SJSA1 (cell line): ENCODE results near the gene MCRIP1. TPM values are rescaled to one million over a fixed set of nuclear protein-coding genes. Genes with fewer than 3 reads are reported as not detected.

Experiments
- DNase-seq, 2 experiments: peaks; one replicate each; pipeline ENCODE4 v3.0.0-alpha.2; 2015 to 2020; ENCODE audit warnings: low spot score in 2 of 2, low read depth in 1 of 2
- H3K27ac ChIP-seq: fragments of 250-450 bp; sonication (Bioruptor Pico); 2 replicates; pipeline ENCODE4 v1.5.1; 2020; ENCODE audit warnings: mild to moderate bottlenecking, moderate library complexity
- H3K27me3 ChIP-seq: fragments of 250-450 bp; sonication (Bioruptor Pico); replicated peaks from 2 replicates; pipeline ENCODE4 v1.5.1; 2020; ENCODE audit warnings: mild to moderate bottlenecking, moderate library complexity
- H3K36me3 ChIP-seq: fragments of 250-450 bp; sonication (Bioruptor Pico); 2 replicates; pipeline ENCODE4 v1.5.1; 2020; ENCODE audit warnings: mild to moderate bottlenecking
- H3K4me1 ChIP-seq: fragments of 250-450 bp; sonication (Bioruptor Pico); replicated peaks from 2 replicates; pipeline ENCODE4 v1.6.1; 2021; ENCODE audit warnings: mild to moderate bottlenecking
- H3K4me3 ChIP-seq: fragments of 250-450 bp; sonication (Bioruptor Pico); 2 replicates; pipeline ENCODE4 v1.5.1; 2020; ENCODE audit warnings: mild to moderate bottlenecking
- H3K9me3 ChIP-seq: fragments of 250-450 bp; sonication (Bioruptor Pico); replicated peaks from 2 replicates; pipeline ENCODE4 v1.5.1; 2020; ENCODE audit warnings: mild to moderate bottlenecking
- total RNA-seq: library from RNA; depleted of rRNA; stranded (reverse); fragments of >200 nt; shearing (Covaris generic); gene quantifications from 2 replicates; pipeline ENCODE4 v1.2.3, GENCODE V29; 2014

Gene MCRIP1
- total RNA-seq, 1 experiment from 2014 or later, result 154 TPM

DNA sequence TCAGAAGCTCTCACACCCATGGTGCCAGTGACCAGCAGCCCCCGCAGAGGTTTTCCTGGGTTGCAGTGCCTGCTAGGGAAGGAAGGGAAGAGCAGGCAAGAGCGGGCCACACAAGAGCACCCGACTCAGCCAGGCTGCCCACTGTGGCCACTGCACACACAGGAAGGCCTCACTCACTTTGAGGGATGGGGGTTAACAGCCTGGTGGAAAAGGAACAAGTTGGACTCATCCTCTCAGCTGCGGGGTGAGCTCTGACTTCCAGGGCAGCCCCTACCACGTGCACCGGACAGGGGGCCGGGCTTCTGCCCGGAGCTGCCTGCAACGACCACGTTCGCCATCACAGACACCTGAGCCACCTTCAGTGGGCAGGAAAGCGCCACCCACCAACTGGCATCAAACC is 19.1 kb upstream of the MCRIP1 start:
- H3K27me3 ChIP-seq, result no peaks in the 10 kb centered on the region
- peaks cover 94% of the 10 kb centered on the region for H3K36me3 ChIP-seq
- H3K4me3 ChIP-seq, result no peak overlapping the region
- H3K9me3 ChIP-seq, result no peaks in the 10 kb centered on the region
- no peak for DNase-seq
- no peaks in the 10 kb centered on the region for H3K4me1 ChIP-seq
- no peak overlapping the region for H3K27ac ChIP-seq

DNA sequence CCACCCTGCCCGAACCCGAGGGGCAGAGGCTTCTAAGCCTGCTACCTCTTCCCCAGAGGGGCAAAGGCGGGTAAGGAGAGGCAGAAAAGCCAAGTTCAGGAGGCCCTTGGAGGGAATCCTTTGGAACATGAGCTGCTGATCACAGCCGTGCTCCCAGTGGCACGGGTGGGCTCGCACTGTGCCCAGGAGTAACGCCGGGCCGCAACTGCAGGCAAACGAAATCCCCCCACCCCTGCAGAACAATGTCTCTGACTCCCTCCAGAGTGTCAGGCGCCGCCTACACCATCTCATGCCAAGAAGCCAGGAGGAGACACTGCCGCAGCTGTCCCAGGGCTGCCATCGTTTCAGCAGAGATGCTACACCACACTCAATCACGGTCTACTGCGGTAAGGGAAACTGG is 18.3 kb upstream of the MCRIP1 start:
- H3K27me3 ChIP-seq, result no peaks in the 10 kb centered on the region
- no peak overlapping the region for H3K4me3 ChIP-seq
- no peaks in the 10 kb centered on the region for H3K4me1 ChIP-seq
- peaks cover 95% of the 10 kb centered on the region for H3K36me3 ChIP-seq
- DNase-seq, result no peak
- H3K27ac ChIP-seq, result no peak overlapping the region
- no peaks in the 10 kb centered on the region for H3K9me3 ChIP-seq

DNA sequence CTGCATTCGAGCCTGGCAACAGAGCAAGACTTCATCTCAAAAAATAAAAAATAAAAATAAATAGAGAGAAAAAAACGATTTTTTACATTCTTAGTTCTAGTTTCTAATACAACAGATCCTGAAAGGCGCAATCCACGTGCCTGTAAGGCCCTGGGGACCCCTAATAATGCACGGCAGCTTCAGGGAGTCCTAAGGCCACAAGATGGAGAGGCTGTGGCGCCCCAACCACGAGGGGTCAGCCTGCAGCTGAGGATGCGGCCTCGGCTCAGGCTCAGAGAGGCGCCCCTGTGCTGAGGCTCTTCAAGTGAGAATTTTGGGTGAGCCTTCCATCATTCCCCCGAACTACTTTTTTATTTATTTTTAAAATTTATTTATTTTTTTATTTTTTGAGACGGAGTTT is 16.4 kb upstream of the MCRIP1 start:
- Histone ChIP-seq H3K9me3 (no peaks in the 10 kb centered on the region), H3K36me3 (peaks cover 96% of the 10 kb centered on the region), H3K27me3 (no peaks in the 10 kb centered on the region), H3K4me1 (no peaks in the 10 kb centered on the region), H3K27ac (no peak overlapping the region), H3K4me3 (no peak overlapping the region)
- no peak for DNase-seq

DNA sequence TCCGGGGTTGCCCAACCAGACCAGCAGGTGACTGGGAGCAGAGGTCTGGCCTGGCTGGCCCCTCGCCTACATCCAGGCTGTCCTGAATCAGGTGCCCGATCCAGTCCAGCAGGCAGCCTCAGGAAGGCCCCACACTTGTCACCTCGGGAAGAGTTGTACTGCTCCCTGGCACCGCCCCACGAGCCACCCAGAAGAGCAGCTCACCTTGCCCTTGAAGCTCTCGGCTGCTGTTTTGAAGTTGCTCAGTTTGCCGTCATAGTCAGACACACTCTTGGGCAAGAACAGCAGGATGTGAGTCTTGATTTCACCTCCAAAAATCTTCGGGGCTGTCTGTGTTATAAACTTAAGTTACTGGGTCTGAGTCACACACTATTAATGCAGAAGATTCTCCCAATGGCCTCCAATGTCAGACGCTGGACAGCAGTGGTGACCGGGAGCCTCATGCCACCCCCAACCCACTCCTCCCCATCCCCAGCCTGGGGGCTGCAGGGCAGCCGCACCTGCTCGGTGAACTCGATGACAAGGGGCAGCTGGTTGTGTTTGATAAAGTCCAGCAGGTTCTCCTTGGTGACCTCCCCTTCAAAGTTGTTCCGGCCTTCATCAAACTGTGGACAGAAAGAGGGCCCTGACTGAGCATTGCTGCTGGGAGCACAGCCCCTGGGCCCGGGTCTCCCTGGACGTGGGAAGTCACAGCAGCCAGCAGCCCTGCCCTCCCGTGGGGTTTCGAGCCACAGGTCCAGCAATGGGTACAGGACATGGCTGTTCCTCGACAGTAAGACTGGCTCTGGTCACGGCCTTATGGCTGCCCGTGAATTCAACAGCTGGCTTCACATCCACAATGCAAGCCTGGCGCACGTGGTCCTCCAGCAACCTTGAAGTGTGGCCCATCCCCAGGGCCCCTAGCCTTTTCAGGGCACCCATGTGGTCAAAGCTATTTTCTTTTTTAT is 13.9 kb upstream of the MCRIP1 start:
- Histone ChIP-seq H3K27ac (no peak overlapping the region), H3K36me3 (peaks cover 96% of the 10 kb centered on the region), H3K4me1 (no peaks in the 10 kb centered on the region), H3K4me3 (no peak overlapping the region), H3K9me3 (no peaks in the 10 kb centered on the region), H3K27me3 (no peaks in the 10 kb centered on the region)
- no peak for DNase-seq

DNA sequence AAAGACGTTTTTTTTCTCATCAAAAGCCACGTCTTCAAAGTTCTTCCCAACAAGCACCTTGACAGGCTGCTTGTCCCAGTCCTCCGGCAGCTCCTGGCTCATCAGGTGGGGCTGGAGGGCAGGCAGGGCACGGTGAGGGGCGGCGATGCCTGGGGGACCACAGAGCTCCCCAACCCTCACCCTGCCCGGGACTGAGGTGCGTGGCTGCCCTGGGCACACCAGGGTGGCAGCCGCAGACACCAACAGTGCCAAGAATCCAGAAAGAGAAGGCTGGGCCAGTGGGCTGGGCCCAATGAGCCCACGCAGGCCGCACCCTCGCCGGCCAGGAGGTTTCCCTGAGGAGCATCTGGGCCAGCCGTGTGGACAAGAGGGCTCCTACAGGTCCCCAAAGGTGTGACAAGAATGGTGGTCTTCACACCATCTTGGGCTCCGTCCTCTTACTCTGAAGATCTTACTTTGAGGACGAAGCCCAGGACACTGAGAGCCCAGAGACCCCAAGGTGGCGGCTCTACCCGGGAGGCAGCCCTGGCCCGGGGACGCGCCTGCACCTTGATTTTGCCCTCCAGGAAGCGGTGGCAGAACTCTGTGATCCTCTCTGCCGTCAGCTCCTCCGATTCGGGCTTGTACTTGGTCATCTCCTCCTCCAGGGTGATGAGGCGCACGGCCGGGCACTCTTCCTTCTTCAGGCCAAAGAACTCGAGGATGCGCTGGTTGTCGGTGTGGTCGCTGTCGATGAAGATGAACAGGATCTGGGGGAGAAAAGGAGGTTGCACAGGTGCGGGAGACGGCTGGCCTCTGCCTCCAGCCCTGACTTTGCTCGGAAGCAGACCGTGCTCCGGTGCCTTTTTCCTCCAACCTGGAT is 13.0 kb upstream of the MCRIP1 start:
- H3K36me3 ChIP-seq, result peaks cover 91% of the 10 kb centered on the region

DNA sequence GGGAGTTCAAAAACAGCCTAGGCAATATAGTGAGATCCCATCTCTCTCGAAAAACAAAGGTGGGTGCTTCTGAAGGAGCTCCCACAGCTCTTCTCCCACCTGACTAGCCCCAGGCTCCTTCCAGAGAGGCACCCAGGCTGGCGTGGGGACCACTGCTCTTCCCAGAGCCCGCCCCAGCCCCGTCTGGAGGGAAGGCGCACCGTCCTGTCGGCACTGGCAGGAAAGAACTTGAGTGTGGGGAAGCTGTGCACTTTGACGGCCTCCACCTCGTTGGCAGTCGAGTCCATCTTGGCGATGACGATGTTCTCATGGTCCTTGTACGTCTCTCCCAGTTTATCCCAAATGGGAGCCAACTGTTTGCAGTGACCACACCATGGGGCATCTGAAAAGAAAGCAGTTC is 12.3 kb upstream of the MCRIP1 start:
- Histone ChIP-seq H3K9me3 (no peaks in the 10 kb centered on the region), H3K4me3 (no peak overlapping the region), H3K36me3 (peaks cover 83% of the 10 kb centered on the region), H3K27me3 (no peaks in the 10 kb centered on the region), H3K4me1 (no peaks in the 10 kb centered on the region), H3K27ac (no peak overlapping the region)
- no peak for DNase-seq

More for the DNA sequence above, 13.0 kb upstream of the MCRIP1 start:
- no peaks in the 10 kb centered on the region for H3K4me1 ChIP-seq
- H3K27me3 ChIP-seq, result no peaks in the 10 kb centered on the region
- H3K27ac ChIP-seq, result no peak overlapping the region
- H3K4me3 ChIP-seq, result no peak overlapping the region
- DNase-seq, result no peak
- H3K9me3 ChIP-seq, result no peaks in the 10 kb centered on the region

DNA sequence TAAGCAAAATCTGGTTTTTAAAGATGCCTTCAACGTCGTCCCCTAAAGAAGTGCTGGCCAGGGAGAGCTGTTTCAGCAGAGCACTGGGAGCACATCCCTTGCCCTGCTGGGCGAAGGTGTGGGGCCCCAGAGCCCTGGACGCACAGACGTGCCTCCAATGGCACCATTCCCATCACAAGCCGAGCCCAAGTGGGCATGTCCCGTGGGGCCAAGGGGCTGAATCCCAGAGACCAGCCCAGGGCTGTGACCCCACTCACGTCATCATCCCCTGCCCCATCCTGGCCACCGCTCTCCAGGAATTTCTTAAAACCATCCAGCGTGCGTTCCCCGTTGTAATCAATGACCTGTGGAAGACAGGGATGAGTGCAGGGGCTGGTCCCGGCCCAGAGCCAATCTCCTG is 11.8 kb upstream of the MCRIP1 start:
- H3K36me3 ChIP-seq, result peaks cover 81% of the 10 kb centered on the region

DNA sequence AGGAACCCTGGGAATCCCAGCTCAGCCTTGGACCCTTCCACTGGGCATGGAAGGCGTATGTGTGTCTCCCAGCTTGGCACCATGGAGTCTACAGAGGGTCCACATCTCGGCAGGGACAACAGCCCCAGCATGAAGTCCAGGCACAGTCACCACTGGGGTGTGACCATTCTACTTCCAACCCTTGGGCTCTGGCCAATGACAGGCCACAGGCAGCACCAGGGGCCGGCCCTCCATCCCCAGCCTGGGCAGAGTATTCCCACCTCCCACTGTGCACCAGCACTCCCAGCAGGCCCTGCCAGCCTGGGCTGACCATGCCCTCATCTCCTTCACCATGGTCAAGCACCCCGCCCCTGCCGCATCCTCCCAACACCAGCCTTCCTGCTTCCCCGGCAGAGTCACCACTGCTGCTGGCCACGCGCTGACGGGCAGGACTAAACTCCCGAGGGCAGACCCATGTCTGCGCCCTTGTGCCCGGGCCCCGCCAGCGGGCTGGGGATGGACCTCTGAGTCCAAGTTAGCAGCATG is 11.3 kb upstream of the MCRIP1 start:
- Histone ChIP-seq H3K4me3 (no peak overlapping the region), H3K27me3 (no peaks in the 10 kb centered on the region), H3K27ac (no peak overlapping the region), H3K9me3 (no peaks in the 10 kb centered on the region), H3K36me3 (peaks cover 77% of the 10 kb centered on the region), H3K4me1 (no peaks in the 10 kb centered on the region)
- DNase-seq, result no peak

More for the DNA sequence above, 11.8 kb upstream of the MCRIP1 start:
- no peak for DNase-seq
- H3K27ac ChIP-seq, result no peak overlapping the region
- H3K9me3 ChIP-seq, result no peaks in the 10 kb centered on the region
- no peaks in the 10 kb centered on the region for H3K4me1 ChIP-seq
- no peaks in the 10 kb centered on the region for H3K27me3 ChIP-seq
- H3K4me3 ChIP-seq, result no peak overlapping the region

DNA sequence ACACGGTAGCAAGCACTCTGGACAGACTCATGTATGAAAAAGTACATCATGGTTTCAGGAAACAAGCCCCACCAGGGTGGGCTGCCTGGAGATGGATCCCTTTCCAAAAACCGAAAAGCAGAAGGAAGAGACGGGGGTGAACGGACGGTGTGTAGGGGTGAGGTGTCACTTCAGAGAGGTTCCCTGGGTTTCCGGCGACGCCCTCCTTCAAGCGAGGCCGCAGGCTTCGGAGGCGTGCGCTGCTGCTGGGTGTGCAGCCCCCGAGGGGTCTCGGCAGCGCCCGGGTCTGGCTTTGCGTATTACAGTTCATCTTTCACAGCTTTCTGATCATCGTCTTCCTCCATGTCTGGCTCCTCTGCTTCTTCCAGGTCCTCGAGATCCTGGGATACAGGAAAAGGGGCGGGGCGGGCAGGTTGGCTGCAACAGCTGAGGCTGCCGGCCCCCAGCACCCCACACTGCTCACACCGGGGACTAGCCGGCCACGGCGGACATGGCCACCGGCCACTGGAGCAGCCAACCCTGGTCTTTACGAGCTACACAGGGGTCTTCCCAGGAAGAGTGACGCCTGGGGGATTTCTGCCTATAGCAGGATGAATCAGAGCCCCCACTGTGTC is 10.7 kb upstream of the MCRIP1 start:
- no peak overlapping the region for H3K27ac ChIP-seq
- no peak overlapping the region for H3K4me3 ChIP-seq
- H3K27me3 ChIP-seq, result no peaks in the 10 kb centered on the region
- H3K36me3 ChIP-seq, result peaks cover 71% of the 10 kb centered on the region
- H3K4me1 ChIP-seq, result no peaks in the 10 kb centered on the region
- no peak for DNase-seq
- no peaks in the 10 kb centered on the region for H3K9me3 ChIP-seq

DNA sequence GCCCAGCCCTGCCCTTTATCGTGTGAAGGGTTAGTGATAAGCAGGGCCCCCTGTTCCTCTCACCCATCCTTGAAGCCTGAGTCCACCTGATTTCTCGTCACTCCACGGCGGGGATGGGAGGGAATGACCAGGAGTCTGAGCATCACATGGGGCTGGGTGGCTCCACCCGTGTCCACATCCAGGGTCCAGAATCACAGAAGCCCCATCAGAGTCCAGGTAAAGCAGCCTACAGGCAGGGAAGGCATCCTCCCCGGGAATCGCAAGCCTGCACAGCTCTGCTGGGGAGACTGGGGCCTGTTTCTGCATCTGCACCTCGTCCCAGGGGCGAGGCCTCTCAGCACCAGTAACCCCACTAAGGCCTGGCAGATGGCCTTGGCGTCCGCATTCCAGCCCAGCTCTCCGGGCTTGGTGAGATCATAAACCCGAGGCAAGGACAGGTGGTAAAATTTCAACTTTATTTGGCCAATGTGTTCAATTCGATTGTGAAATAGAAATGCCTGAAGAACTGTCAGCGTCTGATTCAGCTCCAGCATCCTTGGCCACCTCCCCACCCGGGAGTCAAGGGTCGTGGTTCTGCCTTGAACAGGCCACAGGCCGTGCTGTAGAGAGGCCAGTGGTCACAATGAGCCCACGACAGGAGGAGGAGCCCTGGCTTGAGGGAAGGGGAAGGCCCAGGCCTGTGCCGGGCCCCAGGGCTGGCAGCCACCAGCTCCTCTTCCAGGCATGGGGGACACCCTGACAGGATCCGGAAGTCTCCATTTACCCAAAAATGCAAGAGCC is 9.8 kb upstream of the MCRIP1 start:
- Histone ChIP-seq H3K27me3 (no peaks in the 10 kb centered on the region), H3K27ac (no peak overlapping the region), H3K4me1 (no peaks in the 10 kb centered on the region), H3K9me3 (no peaks in the 10 kb centered on the region), H3K4me3 (no peak overlapping the region), H3K36me3 (peaks cover 62% of the 10 kb centered on the region)
- DNase-seq, result peak in 1 of 2 experiments; percentile 44

DNA sequence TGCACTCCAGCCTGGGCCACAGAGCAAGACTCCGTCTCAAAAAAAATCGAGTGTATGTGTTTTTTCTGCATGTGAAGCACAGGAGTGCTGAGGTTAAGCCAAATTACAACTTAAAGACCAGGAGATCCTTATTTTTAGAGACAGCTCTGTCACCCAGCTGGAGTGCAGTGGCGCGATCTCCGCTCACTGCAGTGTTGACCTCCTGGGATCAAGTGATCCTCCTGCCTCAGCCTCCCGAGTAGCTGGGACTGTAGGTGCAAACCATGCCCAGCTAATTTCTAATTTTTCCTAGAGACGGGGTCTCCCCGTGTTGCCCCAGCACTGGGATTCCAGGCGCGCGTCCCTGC is 9.3 kb upstream of the MCRIP1 start:
- no peak for DNase-seq
- H3K4me1 ChIP-seq, result no peaks in the 10 kb centered on the region
- no peak overlapping the region for H3K4me3 ChIP-seq
- no peaks in the 10 kb centered on the region for H3K27me3 ChIP-seq
- H3K9me3 ChIP-seq, result no peaks in the 10 kb centered on the region
- no peak overlapping the region for H3K27ac ChIP-seq
- H3K36me3 ChIP-seq, result peaks cover 57% of the 10 kb centered on the region

DNA sequence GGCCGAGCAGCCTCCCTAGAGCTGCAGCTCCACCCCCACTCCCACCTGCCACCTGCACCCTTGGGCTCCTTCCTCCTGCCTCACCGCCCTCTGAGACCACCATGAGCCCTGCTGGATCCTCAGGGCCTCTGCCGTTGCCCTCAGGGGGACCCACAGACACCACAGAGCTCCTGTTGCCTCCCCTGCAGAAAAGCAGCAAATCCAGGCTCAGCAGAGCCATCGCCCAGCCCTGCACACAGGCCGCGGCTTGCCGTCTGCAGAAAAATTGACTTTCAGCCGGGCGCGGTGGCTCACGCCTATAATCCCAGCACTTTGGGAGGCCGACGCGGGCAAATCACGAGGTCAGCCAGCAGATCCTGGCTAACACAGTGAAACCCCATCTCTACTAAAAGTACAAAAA is 8.8 kb upstream of the MCRIP1 start:
- Histone ChIP-seq H3K9me3 (no peaks in the 10 kb centered on the region), H3K27ac (no peak overlapping the region), H3K4me1 (no peaks in the 10 kb centered on the region), H3K36me3 (peaks cover 52% of the 10 kb centered on the region), H3K27me3 (no peaks in the 10 kb centered on the region), H3K4me3 (no peak overlapping the region)
- DNase-seq, result no peak
